ENCODE data around the gene LCE3A. TPM values are rescaled to one million over a fixed set of nuclear protein-coding genes. Genes with fewer than 3 reads are reported as not detected.

Gene LCE3A
- total and polyA plus RNA-seq, 2 of the 8 experiments (the other 6 are each of a cell fraction or from before 2014, with no cell fraction given): not detected

DNA sequence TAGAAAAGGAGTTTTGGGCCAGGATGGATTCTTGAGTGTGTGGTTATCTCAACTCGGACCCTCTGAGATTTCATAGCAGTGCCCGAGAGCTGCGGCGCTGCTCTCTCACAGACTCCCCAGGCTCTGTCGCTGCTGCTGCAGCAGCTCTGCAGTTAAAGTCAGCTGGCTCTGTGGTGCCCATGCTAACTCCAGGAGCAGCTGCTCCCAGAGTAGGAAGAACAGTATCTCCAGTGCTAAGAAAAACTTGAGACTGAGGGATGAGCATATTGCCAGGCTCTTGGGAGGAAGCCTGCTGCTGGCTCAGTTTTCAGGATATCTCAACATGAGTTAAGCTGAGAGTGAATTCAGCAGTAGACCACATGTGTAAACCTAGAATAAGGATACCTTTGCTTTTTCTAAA is 44.7 kb upstream of the LCE3A start:
- Histone ChIP-seq H3K27me3 (replicated peaks in 1 of 4; ENCODE audit: control insufficient read depth in 3 of 4, extremely low read depth in 1 of 4, insufficient read depth in 3 of 4, low read length in 3 of 4) (no peaks in the 10 kb centered on the region), H3K56ac (replicated peaks; ENCODE audit: insufficient read length, low read depth, low read length) (no peak overlapping the region), H2BK5ac (ENCODE audit: low read depth, low read length) (no peak overlapping the region), H3K79me1 (ENCODE audit: low read depth, low read length) (no peaks in the 10 kb centered on the region), H3K4me3 (ENCODE audit: extremely low read depth in 1 of 4, insufficient read depth in 2 of 4, low read depth in 3 of 4, low read length in 4 of 4) (no peak overlapping the region), H4K91ac (replicated peaks; ENCODE audit: insufficient read length, low read length) (no peak overlapping the region), H3K9me3 (ENCODE audit: insufficient read depth in 2 of 2, low read depth in 1 of 2, low read length in 1 of 2) (peaks cover 67 to 90% of the 10 kb centered on the region in 2 experiments), H3K4me2 (ENCODE audit: insufficient read depth in 1 of 2, low read depth in 2 of 2, low read length in 2 of 2) (no peak overlapping the region), H4K8ac (ENCODE audit: extremely low read depth, insufficient read depth, low read length) (no peak overlapping the region), H4K20me1 (replicated peaks in 1 of 2; ENCODE audit: control insufficient read depth in 1 of 2, insufficient read depth in 2 of 2, low read length in 2 of 2) (no peaks in the 10 kb centered on the region), H2AFZ (ENCODE audit: low read length) (no peak overlapping the region), H3K79me2 (ENCODE audit: control insufficient read depth in 1 of 2, insufficient read depth in 2 of 2, low read length in 2 of 2) (no peaks in the 10 kb centered on the region), H2BK15ac (ENCODE audit: low read length) (no peak overlapping the region), H3K14ac (ENCODE audit: insufficient read length) (no peak overlapping the region), H3K23me2 (ENCODE audit: low read depth, low read length) (no peaks in the 10 kb centered on the region; the same call in 1 of the 2 replicates), H3K23ac (ENCODE audit: insufficient read length) (no peak overlapping the region), H3K27ac (ENCODE audit: low read depth, low read length) (no peak overlapping the region), H3K4me1 (replicated peaks in 1 of 4; ENCODE audit: control insufficient read depth in 3 of 4, insufficient read depth in 4 of 4, low read length in 3 of 4) (no peaks in the 10 kb centered on the region), H3K36me3 (ENCODE audit: control insufficient read depth in 2 of 4, insufficient read depth in 4 of 4, low read length in 3 of 4) (no peaks in the 10 kb centered on the region), H2BK12ac (ENCODE audit: low read depth, low read length) (no peak overlapping the region), H4K5ac (ENCODE audit: insufficient read length, low read depth, low read length) (no peak overlapping the region), H2BK20ac (ENCODE audit: low read length) (no peak overlapping the region), H3K9ac (replicated peaks in 1 of 4; ENCODE audit: extremely low read depth in 1 of 4, low read depth in 3 of 4, low read length in 3 of 4) (no peak overlapping the region), H2AK5ac (ENCODE audit: low read depth, low read length) (no peak overlapping the region), H3K4ac (replicated peaks; ENCODE audit: insufficient read length, low read depth, low read length) (no peak overlapping the region), H3K18ac (ENCODE audit: extremely low read depth, low read length) (no peak overlapping the region), H2BK120ac (replicated peaks; ENCODE audit: low read depth, low read length) (no peak overlapping the region)
- TF ChIP-seq ZNF274 (IDR thresholded peaks at IDR 0.05; ENCODE audit: borderline replicate concordance, extremely low read depth, low read length): no peak
- no peak for TF ChIP-seq SP4 (IDR thresholded peaks at IDR 0.05; ENCODE audit: low read length)
- TF ChIP-seq, protein P1, sequence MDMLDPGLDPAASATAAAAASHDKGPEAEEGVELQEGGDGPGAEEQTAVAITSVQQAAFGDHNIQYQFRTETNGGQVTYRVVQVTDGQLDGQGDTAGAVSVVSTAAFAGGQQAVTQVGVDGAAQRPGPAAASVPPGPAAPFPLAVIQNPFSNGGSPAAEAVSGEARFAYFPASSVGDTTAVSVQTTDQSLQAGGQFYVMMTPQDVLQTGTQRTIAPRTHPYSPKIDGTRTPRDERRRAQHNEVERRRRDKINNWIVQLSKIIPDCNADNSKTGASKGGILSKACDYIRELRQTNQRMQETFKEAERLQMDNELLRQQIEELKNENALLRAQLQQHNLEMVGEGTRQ (IDR thresholded peaks at IDR 0.05; ENCODE audit: low read length): no peak
- no peak for TF ChIP-seq JUN (IDR thresholded peaks at IDR 0.05; ENCODE audit: low read depth, low read length)
- no peak for TF ChIP-seq GTF2F1 (IDR thresholded peaks at IDR 0.05; ENCODE audit: borderline replicate concordance, low read depth, low read length)
- no peak for TF ChIP-seq KDM5A (IDR thresholded peaks at IDR 0.05; ENCODE audit: low read length)
- TF ChIP-seq KDM1A (IDR thresholded peaks at IDR 0.05; ENCODE audit: borderline replicate concordance, low read length): no peak
- TF ChIP-seq, protein P2, sequence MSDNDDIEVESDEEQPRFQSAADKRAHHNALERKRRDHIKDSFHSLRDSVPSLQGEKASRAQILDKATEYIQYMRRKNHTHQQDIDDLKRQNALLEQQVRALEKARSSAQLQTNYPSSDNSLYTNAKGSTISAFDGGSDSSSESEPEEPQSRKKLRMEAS (IDR thresholded peaks at IDR 0.05): no peak
- TF ChIP-seq JUND (IDR thresholded peaks at IDR 0.05; ENCODE audit: low read length): no peak
- no peak for TF ChIP-seq CEBPB (IDR thresholded peaks at IDR 0.05; ENCODE audit: low read depth, low read length)
- no peak for TF ChIP-seq RNF2 (IDR thresholded peaks at IDR 0.05; ENCODE audit: borderline replicate concordance, low read depth, low read length, missing control alignments, poor library complexity, severe bottlenecking)
- no peak for TF ChIP-seq GABPA (IDR thresholded peaks at IDR 0.05; ENCODE audit: borderline replicate concordance, insufficient read depth, low read length)
- TF ChIP-seq, protein P3, sequence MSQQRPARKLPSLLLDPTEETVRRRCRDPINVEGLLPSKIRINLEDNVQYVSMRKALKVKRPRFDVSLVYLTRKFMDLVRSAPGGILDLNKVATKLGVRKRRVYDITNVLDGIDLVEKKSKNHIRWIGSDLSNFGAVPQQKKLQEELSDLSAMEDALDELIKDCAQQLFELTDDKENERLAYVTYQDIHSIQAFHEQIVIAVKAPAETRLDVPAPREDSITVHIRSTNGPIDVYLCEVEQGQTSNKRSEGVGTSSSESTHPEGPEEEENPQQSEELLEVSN (IDR thresholded peaks at IDR 0.05): no peak
- no peak for FAIRE-seq
- 82% methylated on average over 5 of the region's 5 CpGs; no CpG with 5 or more reads in 1 of the 2 experiments for WGBS, 2 experiments (ENCODE audit: extremely low coverage in 1 of 2, insufficient coverage in 1 of 2, insufficient read length in 1 of 2, insufficient replicate concordance in 2 of 2, low coverage in 1 of 2, low lambda C conversion rate in 2 of 2, missing lambda C conversion rate in 1 of 2)
- POLR2A ChIA-PET (ENCODE audit: partially characterized antibody): no interaction called here
- CTCF ChIA-PET (ENCODE audit: partially characterized antibody): no interaction called here
- no peak for DNase-seq (ENCODE audit: low read depth in 1 of 2, low spot score in 2 of 2)

Data from H1 (cell line).